Measurements from ENCODE around the gene CLMN. TPM values are rescaled to one million over a fixed set of nuclear protein-coding genes. Genes with fewer than 3 reads are reported as not detected.

The CLMN gene
- total and polyA plus RNA-seq, 9 of the 15 experiments (the other 6 are each of a cell fraction or from before 2014, with no cell fraction given): 0.01 to 0.18 (median 0.07) TPM; not detected in 4

- no peak for FAIRE-seq
- no peaks in the 10 kb centered on the region for H3K79me2 ChIP-seq (ENCODE audit: control insufficient read depth, insufficient read depth, low read length)
- no peak for TF ChIP-seq CHD1 (IDR thresholded peaks at IDR 0.05; ENCODE audit: low read length)
- no peak for TF ChIP-seq U2AF2 (optimal IDR thresholded peaks at IDR 0.05; ENCODE audit: low read depth, low read length)
- TF ChIP-seq ZNF12 (CRISPR knock-in tag; IDR thresholded peaks at IDR 0.05): no peak
- TF ChIP-seq NFXL1 (CRISPR knock-in tag; IDR thresholded peaks at IDR 0.05): no peak
- TF ChIP-seq BCOR (IDR thresholded peaks at IDR 0.05): no peak
- 7% methylated on average over 3 of the region's 4 CpGs for WGBS (ENCODE audit: insufficient coverage, low coverage, missing lambda C conversion rate)
- intact Hi-C loops (cut with micrococcal nuclease): loop anchor here (10.0 kb wide), 1 partner anchor 96 kb away; no protein-coding TSS in a partner anchor
- H3K27me3 ChIP-seq (ENCODE audit: control insufficient read depth in 2 of 2, insufficient read depth in 2 of 2, low read length in 2 of 2): peaks cover 3 to 33% of the 10 kb centered on the region in 2 experiments; a peak in 3 of 5 replicates
- H3K4me1 ChIP-seq (replicated peaks in 1 of 2; ENCODE audit: control insufficient read depth in 2 of 2, insufficient read depth in 2 of 2, low read length in 2 of 2): peaks cover 0 to 10% of the 10 kb centered on the region in 2 experiments; a peak in 2 of 5 replicates
- no peaks in the 10 kb centered on the region for H3K36me3 ChIP-seq (ENCODE audit: control insufficient read depth, insufficient read depth, low read length)
- ChIA-PET POLR2A (no interaction called here), CTCF (ENCODE audit: low intra/inter-chr PET ratio) (no interaction called here)
- no peak overlapping the region for H3K9ac ChIP-seq (ENCODE audit: insufficient read depth in 1 of 2, low read depth in 2 of 2, low read length in 2 of 2)
- no peaks in the 10 kb centered on the region for H4K20me1 ChIP-seq (replicated peaks; ENCODE audit: control insufficient read depth, insufficient read depth, low read length)
- ATAC-seq: no peak
- H3K4me2 ChIP-seq (ENCODE audit: insufficient read depth, low read length): no peak overlapping the region
- no peak for DNase-seq (ENCODE audit: extremely low read depth in 1 of 4, low spot score in 3 of 4)
- BruUV-seq (replicated peaks): no TSS peak
- H3K27ac ChIP-seq (ENCODE audit: extremely low read depth, low read depth, low read length): no peak overlapping the region
- no peaks in the 10 kb centered on the region for H3K9me3 ChIP-seq (replicated peaks; ENCODE audit: control insufficient read depth, insufficient read depth, low read depth, low read length)
- no peaks in the 10 kb centered on the region for H3K9me1 ChIP-seq (ENCODE audit: control insufficient read depth, insufficient read depth, low read length)
- no peak overlapping the region for H2AFZ ChIP-seq (ENCODE audit: low read depth, low read length)
- H3K4me3 ChIP-seq: no peak overlapping the region
- in situ Hi-C loops (cut with MboI): no loop called here
Observed at GRCh38 chr14:95190346-95190840, 129.3 kb downstream of the CLMN start.

GRCh38 chr14:95189367-95190132 is 130.2 kb downstream of the CLMN start:
- intact Hi-C loops (cut with micrococcal nuclease): loop anchor here (10.0 kb wide), 1 partner anchor 95 kb away; no protein-coding TSS in a partner anchor
- TF ChIP-seq RFX1 (IDR thresholded peaks at IDR 0.05): no peak
- TF ChIP-seq TAF7 (tag; IDR thresholded peaks at IDR 0.05): no peak
- TF ChIP-seq, protein P1, sequence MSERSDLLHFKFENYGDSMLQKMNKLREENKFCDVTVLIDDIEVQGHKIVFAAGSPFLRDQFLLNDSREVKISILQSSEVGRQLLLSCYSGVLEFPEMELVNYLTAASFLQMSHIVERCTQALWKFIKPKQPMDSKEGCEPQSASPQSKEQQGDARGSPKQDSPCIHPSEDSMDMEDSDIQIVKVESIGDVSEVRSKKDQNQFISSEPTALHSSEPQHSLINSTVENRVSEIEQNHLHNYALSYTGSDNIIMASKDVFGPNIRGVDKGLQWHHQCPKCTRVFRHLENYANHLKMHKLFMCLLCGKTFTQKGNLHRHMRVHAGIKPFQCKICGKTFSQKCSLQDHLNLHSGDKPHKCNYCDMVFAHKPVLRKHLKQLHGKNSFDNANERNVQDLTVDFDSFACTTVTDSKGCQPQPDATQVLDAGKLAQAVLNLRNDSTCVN (CRISPR knock-in tag; IDR thresholded peaks at IDR 0.05): no peak
- TF ChIP-seq, protein P2, sequence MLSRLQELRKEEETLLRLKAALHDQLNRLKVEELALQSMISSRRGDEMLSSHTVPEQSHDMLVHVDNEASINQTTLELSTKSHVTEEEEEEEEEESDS (CRISPR knock-in tag; IDR thresholded peaks at IDR 0.05): no peak
- no peak for TF ChIP-seq PTTG1 (tag; IDR thresholded peaks at IDR 0.05; ENCODE audit: low read depth)
- TF ChIP-seq CHD4 (IDR thresholded peaks at IDR 0.05; ENCODE audit: insufficient read depth, insufficient replicate concordance, low read depth, low read length, poor library complexity, severe bottlenecking): no peak
- TF ChIP-seq PURB (CRISPR knock-in tag; IDR thresholded peaks at IDR 0.05; ENCODE audit: low read depth): no peak

More at GRCh38 chr14:95189367-95190132, 130.2 kb downstream of the CLMN start:
- Histone ChIP-seq H2AFZ (ENCODE audit: low read depth, low read length) (no peak overlapping the region), H3K27ac (ENCODE audit: extremely low read depth, low read depth, low read length) (no peak overlapping the region), H3K27me3 (ENCODE audit: control insufficient read depth in 2 of 2, insufficient read depth in 2 of 2, low read length in 2 of 2) (peaks cover 3 to 32% of the 10 kb centered on the region in 2 experiments; a peak in 3 of 5 replicates), H3K9ac (ENCODE audit: insufficient read depth in 1 of 2, low read depth in 2 of 2, low read length in 2 of 2) (no peak overlapping the region), H3K9me1 (ENCODE audit: control insufficient read depth, insufficient read depth, low read length) (no peaks in the 10 kb centered on the region), H3K4me3 (no peak overlapping the region), H3K36me3 (ENCODE audit: control insufficient read depth, insufficient read depth, low read length) (no peaks in the 10 kb centered on the region), H3K4me1 (replicated peaks in 1 of 2; ENCODE audit: control insufficient read depth in 2 of 2, insufficient read depth in 2 of 2, low read length in 2 of 2) (peaks cover 0 to 14% of the 10 kb centered on the region in 2 experiments; a peak in 3 of 5 replicates), H3K79me2 (ENCODE audit: control insufficient read depth, insufficient read depth, low read length) (no peaks in the 10 kb centered on the region), H3K4me2 (ENCODE audit: insufficient read depth, low read length) (no peak overlapping the region), H4K20me1 (replicated peaks; ENCODE audit: control insufficient read depth, insufficient read depth, low read length) (no peaks in the 10 kb centered on the region; the same call in 1 of the 2 replicates), H3K9me3 (replicated peaks; ENCODE audit: control insufficient read depth, insufficient read depth, low read depth, low read length) (no peaks in the 10 kb centered on the region)
- ChIA-PET POLR2A (no interaction called here), CTCF (ENCODE audit: low intra/inter-chr PET ratio) (no interaction called here)
- DNase-seq (ENCODE audit: extremely low read depth in 1 of 4, low spot score in 3 of 4) (no peak), ATAC-seq (no peak), FAIRE-seq (no peak)
- in situ Hi-C loops (cut with MboI): no loop called here
- BruUV-seq (replicated peaks): no TSS peak
- 0% methylated on average over 4 of the region's 5 CpGs for WGBS (ENCODE audit: insufficient coverage, low coverage, missing lambda C conversion rate)

Data from K562 (cell line).